ENCODE measurements around the gene CAD. TPM values are rescaled to one million over a fixed set of nuclear protein-coding genes. Genes with fewer than 3 reads are reported as not detected.

The CAD gene
- total and polyA plus RNA-seq, 2 donors (not counting 1 experiment from before 2014, with no cell fraction given) = 35.6 to 48.5 TPM

GRCh38 chr2:27212626-27213471 lies 4.3 kb upstream of the CAD start:
- Histone ChIP-seq H4K20me1 (ENCODE audit: control insufficient read depth, insufficient read depth, low read length, poor library complexity, severe bottlenecking) (no peaks in the 10 kb centered on the region), H3K36me3 (replicated peaks in 1 of 2; ENCODE audit: control extremely low read depth in 1 of 2, control insufficient read depth in 1 of 2, extremely low read depth in 1 of 2, insufficient read depth in 2 of 2, low read length in 1 of 2) (peaks cover 0 to 15% of the 10 kb centered on the region in 2 experiments), H3K9me3 (ENCODE audit: control extremely low read depth in 1 of 3, control insufficient read depth in 2 of 3, insufficient read depth in 1 of 3, low read length in 2 of 3) (no peaks in the 10 kb centered on the region), H2AFZ (ENCODE audit: insufficient read depth, low read depth, low read length, poor library complexity, severe bottlenecking) (peak overlapping the region; percentile 83), H3K27ac (ENCODE audit: low read length in 2 of 2) (peak overlapping the region; percentile 100), H3K4me1 (ENCODE audit: control insufficient read depth in 2 of 2, insufficient read depth in 2 of 2, low read length in 2 of 2) (peaks cover 20 to 24% of the 10 kb centered on the region in 2 donors), H3K4me2 (replicated peaks; ENCODE audit: low read depth, low read length, poor library complexity, severe bottlenecking) (peak overlapping the region; percentile 82), H3K4me3 (ENCODE audit: control extremely low read depth in 1 of 5, extremely low read depth in 1 of 5, insufficient read depth in 1 of 5, low read depth in 2 of 5, low read length in 4 of 5) (peak overlapping the region; percentile 72 to 100 (median 90)), H3K79me2 (ENCODE audit: control insufficient read depth, insufficient read depth, low read length) (peaks cover 19% of the 10 kb centered on the region), H3K27me3 (replicated peaks in 1 of 4; ENCODE audit: control extremely low read depth in 1 of 4, control insufficient read depth in 3 of 4, insufficient read depth in 4 of 4, low read length in 3 of 4) (no peaks in the 10 kb centered on the region), H3K9ac (ENCODE audit: low read length) (peak overlapping the region; percentile 99)
- CTCF ChIA-PET = interaction anchor here (1.0 to 1.5 kb wide), 3 partner anchors 51 to 132 kb away, joined by 3 to 5 read pairs (median 3); no protein-coding TSS in a partner anchor
- Mint-ChIP-seq H3K4me3 (peak overlapping the region; percentile 86), H3K27me3 (no peaks in the 10 kb centered on the region), H3K9me3 (ENCODE audit: insufficient read depth) (no peaks in the 10 kb centered on the region), H3K27ac (peak overlapping the region; percentile 92), H3K4me1 (peaks cover 41% of the 10 kb centered on the region)
- DNase-seq (peak; percentile 90), ATAC-seq (ENCODE audit: low read depth) (peak; percentile 20)
- intact Hi-C loops (cut with micrococcal nuclease) = loop anchor here (1.0 to 10.0 kb wide), 9 partner anchors 50 to 426 kb away; partner anchors contain the start of genes CENPA, EIF2B4, MAPRE3 and PPM1G
- 8% methylated on average over 29 of the region's 34 CpGs for WGBS (ENCODE audit: insufficient coverage)
- POLR2A ChIA-PET = interaction anchor here (0.5 to 1.5 kb wide), 9 partner anchors 7 to 832 kb away, joined by 3 to 8 read pairs (median 5); partner anchors contain the start of genes ABHD1, GTF3C2, OST4 and PREB
- TF ChIP-seq CTCF (IDR thresholded peaks at IDR 0.05) = no peak
- TF ChIP-seq EZH2 (IDR thresholded peaks at IDR 0.05; ENCODE audit: borderline replicate concordance, insufficient read depth, low read depth, low read length, poor library complexity, severe bottlenecking) = no peak

GRCh38 chr2:27214941-27215340 lies 2.2 kb upstream of the CAD start:
- POLR2A ChIA-PET = no interaction called here
- H3K79me2 ChIP-seq (ENCODE audit: control insufficient read depth, insufficient read depth, low read length) = peaks cover 21% of the 10 kb centered on the region
- TF ChIP-seq CTCF (IDR thresholded peaks at IDR 0.05) = no peak
- no peak for TF ChIP-seq EZH2 (IDR thresholded peaks at IDR 0.05; ENCODE audit: borderline replicate concordance, insufficient read depth, low read depth, low read length, poor library complexity, severe bottlenecking)
- no peak overlapping the region for H2AFZ ChIP-seq (ENCODE audit: insufficient read depth, low read depth, low read length, poor library complexity, severe bottlenecking)
- Mint-ChIP-seq H3K27ac (peak overlapping the region; percentile 26), H3K4me1 (peaks cover 51% of the 10 kb centered on the region), H3K9me3 (ENCODE audit: insufficient read depth) (no peaks in the 10 kb centered on the region), H3K27me3 (no peaks in the 10 kb centered on the region), H3K4me3 (no peak overlapping the region)
- H3K9me3 ChIP-seq (ENCODE audit: control extremely low read depth in 1 of 3, control insufficient read depth in 2 of 3, insufficient read depth in 1 of 3, low read length in 2 of 3) = no peaks in the 10 kb centered on the region
- no peak overlapping the region for H3K4me3 ChIP-seq (ENCODE audit: control extremely low read depth in 1 of 5, extremely low read depth in 1 of 5, insufficient read depth in 1 of 5, low read depth in 2 of 5, low read length in 4 of 5)
- H3K27ac ChIP-seq (ENCODE audit: low read length in 2 of 2) = peak overlapping the region in 1 of 2 donors; percentile 13
- H3K9ac ChIP-seq (ENCODE audit: low read length) = no peak overlapping the region
- no peak overlapping the region for H3K4me2 ChIP-seq (replicated peaks; ENCODE audit: low read depth, low read length, poor library complexity, severe bottlenecking)
- intact Hi-C loops (cut with micrococcal nuclease) = loop anchor here (5.0 to 10.0 kb wide), 3 partner anchors 190 to 1177 kb away; partner anchors contain the start of genes CENPA, FOSL2 and PPM1G
- CTCF ChIA-PET = no interaction called here
- no peaks in the 10 kb centered on the region for H3K27me3 ChIP-seq (replicated peaks in 1 of 4; ENCODE audit: control extremely low read depth in 1 of 4, control insufficient read depth in 3 of 4, insufficient read depth in 4 of 4, low read length in 3 of 4)
- H4K20me1 ChIP-seq (ENCODE audit: control insufficient read depth, insufficient read depth, low read length, poor library complexity, severe bottlenecking) = no peaks in the 10 kb centered on the region
- ATAC-seq (ENCODE audit: low read depth) (no peak), DNase-seq (no peak)
- peaks cover 0 to 18% of the 10 kb centered on the region in 2 experiments for H3K36me3 ChIP-seq (replicated peaks in 1 of 2; ENCODE audit: control extremely low read depth in 1 of 2, control insufficient read depth in 1 of 2, extremely low read depth in 1 of 2, insufficient read depth in 2 of 2, low read length in 1 of 2)
- H3K4me1 ChIP-seq (ENCODE audit: control insufficient read depth in 2 of 2, insufficient read depth in 2 of 2, low read length in 2 of 2) = peaks cover 32 to 39% of the 10 kb centered on the region in 2 donors
- no CpG with 5 or more reads among the region's 3 CpGs for WGBS (ENCODE audit: insufficient coverage)

All from B cell (primary cell).